ENCODE results near the gene STAC3. TPM values are rescaled to one million over a fixed set of nuclear protein-coding genes. Genes with fewer than 3 reads are reported as not detected.

The STAC3 gene
- total RNA-seq, 2 experiments from 2014 or later, result 0.93 to 1.5 TPM

DNA sequence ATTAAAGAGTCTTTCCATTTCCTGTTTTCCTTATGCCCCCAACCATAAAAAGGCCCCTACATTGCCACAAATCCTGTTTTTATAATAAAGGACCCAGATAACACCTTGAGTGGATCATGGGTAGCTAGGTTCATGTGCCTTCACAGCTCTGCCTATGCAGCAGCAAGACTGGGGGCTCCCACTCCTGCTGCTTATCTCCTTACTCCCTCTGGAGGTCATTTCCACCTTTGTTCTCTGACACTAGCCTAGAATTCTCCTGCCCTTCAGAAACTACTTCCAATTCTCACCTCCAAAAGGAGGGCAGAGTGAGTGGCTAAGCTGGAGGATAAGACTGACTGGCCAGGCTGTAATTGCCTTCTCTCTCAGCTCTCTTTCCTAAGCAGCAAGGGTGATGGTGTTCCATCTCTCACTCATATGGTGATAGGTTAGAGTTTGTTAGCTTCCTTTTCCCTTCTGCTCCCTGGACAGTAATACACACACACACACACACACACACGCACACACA lies 20.0 kb upstream of the STAC3 start:
- CTCF ChIA-PET, result interaction anchor here (0.6 to 2.0 kb wide), 6 partner anchors 57 to 275 kb away, joined by 3 to 8 read pairs (median 4); partner anchors contain the start of gene GLI1
- intact Hi-C loops (cut with micrococcal nuclease), result no loop called here
- no peak for DNase-seq
- no peaks in the 10 kb centered on the region for H3K9me3 Mint-ChIP-seq
- H3K4me1 Mint-ChIP-seq (ENCODE audit: low read depth), result peaks cover 9% of the 10 kb centered on the region
- H3K27me3 Mint-ChIP-seq (ENCODE audit: low read depth), result no peaks in the 10 kb centered on the region
- peaks cover 20% of the 10 kb centered on the region for H3K36me3 Mint-ChIP-seq (ENCODE audit: low read depth)
- H3K27ac Mint-ChIP-seq, result no peak overlapping the region
- H3K4me3 Mint-ChIP-seq, result no peak overlapping the region

- intact Hi-C loops (cut with micrococcal nuclease), result no loop called here
These were observed 17.3 kb upstream of the STAC3 start for GRCh38 chr12:57268264-57268663.

GRCh38 chr12:57266681-57267080 lies 15.7 kb upstream of the STAC3 start:
- CTCF ChIA-PET, result interaction anchor here (0.9 to 9.2 kb wide), 6 partner anchors 10 to 186 kb away, joined by 4 to 135 read pairs (median 10); partner anchors contain the start of gene INHBE
- H3K9me3 Mint-ChIP-seq, result no peaks in the 10 kb centered on the region

More at GRCh38 chr12:57268264-57268663, 17.3 kb upstream of the STAC3 start:
- Mint-ChIP-seq H3K9me3 (no peaks in the 10 kb centered on the region), H3K27me3 (ENCODE audit: low read depth) (no peaks in the 10 kb centered on the region), H3K27ac (peak overlapping the region; percentile 80), H3K4me3 (no peak overlapping the region), H3K4me1 (ENCODE audit: low read depth) (peaks cover 7% of the 10 kb centered on the region), H3K36me3 (ENCODE audit: low read depth) (peaks cover 23% of the 10 kb centered on the region)
- DNase-seq, result peak; percentile 51
- CTCF ChIA-PET, result interaction anchor here (9.2 kb wide), 1 partner anchor 185 kb away, joined by 135 read pairs; the partner anchor contains the start of gene INHBE

DNA sequence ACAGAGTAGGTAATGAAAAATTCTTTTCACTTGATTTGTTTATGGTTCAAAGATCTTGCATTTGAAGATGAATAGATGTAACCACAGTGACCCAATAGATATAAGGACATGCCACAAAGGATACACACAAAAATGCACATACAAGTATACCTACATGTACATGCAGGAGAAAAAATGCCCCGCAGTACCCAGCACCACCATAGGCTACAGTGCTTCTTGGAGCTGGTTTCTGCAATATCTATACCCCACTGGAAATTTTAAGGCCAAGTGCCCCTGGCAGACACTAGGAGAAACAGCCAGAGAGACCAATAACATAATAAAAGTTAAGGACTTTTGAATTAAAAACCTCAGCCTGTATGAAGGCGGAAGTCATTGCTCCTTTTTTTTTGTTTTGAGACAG lies 12.1 kb upstream of the STAC3 start:
- H3K4me1 Mint-ChIP-seq (ENCODE audit: low read depth), result peaks cover 3% of the 10 kb centered on the region
- no peak overlapping the region for H3K27ac Mint-ChIP-seq
- CTCF ChIA-PET, result interaction anchor here (0.6 to 9.2 kb wide), 8 partner anchors 14 to 632 kb away, joined by 3 to 135 read pairs (median 6); partner anchors contain the start of genes GLI1 and INHBE
- intact Hi-C loops (cut with micrococcal nuclease), result loop anchor here (1.0 kb wide), 2 partner anchors 190 to 199 kb away; no protein-coding TSS in a partner anchor
- DNase-seq, result no peak
- peaks cover 17% of the 10 kb centered on the region for H3K36me3 Mint-ChIP-seq (ENCODE audit: low read depth)
- no peaks in the 10 kb centered on the region for H3K9me3 Mint-ChIP-seq
- no peaks in the 10 kb centered on the region for H3K27me3 Mint-ChIP-seq (ENCODE audit: low read depth)
- H3K4me3 Mint-ChIP-seq, result no peak overlapping the region

More at GRCh38 chr12:57266681-57267080, 15.7 kb upstream of the STAC3 start:
- intact Hi-C loops (cut with micrococcal nuclease), result no loop called here
- DNase-seq, result no peak
- no peak overlapping the region for H3K27ac Mint-ChIP-seq
- H3K36me3 Mint-ChIP-seq (ENCODE audit: low read depth), result peaks cover 25% of the 10 kb centered on the region
- H3K4me1 Mint-ChIP-seq (ENCODE audit: low read depth), result peaks cover 7% of the 10 kb centered on the region
- H3K27me3 Mint-ChIP-seq (ENCODE audit: low read depth), result no peaks in the 10 kb centered on the region
- H3K4me3 Mint-ChIP-seq, result no peak overlapping the region

DNA sequence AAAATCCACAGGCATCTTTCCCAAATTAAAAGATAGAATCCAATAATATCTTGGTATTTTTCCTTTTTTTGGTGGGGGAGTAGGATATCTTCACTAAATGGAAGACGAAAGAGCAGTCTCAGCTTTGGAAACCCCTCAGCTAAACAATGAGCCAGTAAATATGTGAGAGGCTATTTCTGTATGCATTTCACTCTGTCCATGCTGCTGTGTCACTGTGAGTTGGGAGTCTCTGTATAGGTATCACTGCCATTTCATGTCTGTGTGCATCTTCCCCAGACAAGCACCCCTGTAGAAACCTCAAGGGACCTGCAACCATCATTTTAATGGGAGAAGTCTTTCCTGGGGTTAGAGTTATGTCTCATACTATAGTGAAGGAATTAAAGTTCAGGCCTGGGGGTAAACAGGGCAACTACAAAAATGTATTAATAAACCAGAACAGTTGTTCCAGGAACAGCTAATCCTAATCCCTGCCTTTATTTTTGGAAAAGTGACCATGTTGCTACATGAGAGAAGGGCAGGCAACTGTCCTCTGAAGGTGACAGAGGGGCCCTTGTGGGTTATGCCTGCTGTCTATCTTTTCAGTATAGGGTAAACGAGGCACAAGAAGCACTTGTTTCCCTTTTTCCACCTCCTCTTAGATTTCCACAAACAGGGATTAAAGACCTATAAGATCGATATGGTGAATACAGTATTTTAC lies 11.3 kb upstream of the STAC3 start:
- no peaks in the 10 kb centered on the region for H3K9me3 Mint-ChIP-seq
- no peaks in the 10 kb centered on the region for H3K27me3 Mint-ChIP-seq (ENCODE audit: low read depth)
- H3K4me3 Mint-ChIP-seq, result no peak overlapping the region
- peaks cover 18% of the 10 kb centered on the region for H3K36me3 Mint-ChIP-seq (ENCODE audit: low read depth)
- CTCF ChIA-PET, result interaction anchor here (0.6 to 9.2 kb wide), 8 partner anchors 15 to 201 kb away, joined by 3 to 135 read pairs (median 8); partner anchors contain the start of genes GLI1 and INHBE
- DNase-seq, result no peak
- H3K27ac Mint-ChIP-seq, result no peak overlapping the region
- H3K4me1 Mint-ChIP-seq (ENCODE audit: low read depth), result no peaks in the 10 kb centered on the region
- intact Hi-C loops (cut with micrococcal nuclease), result no loop called here

DNA sequence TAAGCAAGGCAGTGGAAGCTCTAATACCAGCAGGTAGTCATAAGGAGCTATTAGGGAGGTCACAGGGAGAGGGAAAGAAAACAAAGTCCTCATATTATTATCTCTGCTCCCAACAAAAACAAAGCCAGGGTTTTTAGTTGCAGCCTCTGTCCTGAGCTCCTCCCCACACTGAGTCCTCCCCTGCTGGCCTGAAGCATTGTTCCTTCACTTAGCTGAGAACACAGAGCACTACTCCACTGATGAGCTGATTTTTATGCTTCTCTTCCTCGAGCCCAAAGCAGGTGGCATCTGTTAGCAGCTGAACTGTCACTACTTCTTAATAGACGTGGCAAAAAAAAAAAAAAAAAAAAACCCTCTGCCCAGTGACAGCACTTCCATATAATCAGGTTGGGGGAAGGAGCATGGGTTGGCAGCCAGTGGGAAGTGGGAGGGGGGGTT lies 10.5 kb upstream of the STAC3 start:
- H3K27ac Mint-ChIP-seq, result no peak overlapping the region
- CTCF ChIA-PET, result interaction anchor here (0.6 to 9.2 kb wide), 9 partner anchors 9 to 197 kb away, joined by 3 to 135 read pairs (median 9); partner anchors contain the start of genes GLI1 and INHBE
- no peak overlapping the region for H3K4me3 Mint-ChIP-seq
- DNase-seq, result no peak
- H3K4me1 Mint-ChIP-seq (ENCODE audit: low read depth), result no peaks in the 10 kb centered on the region
- H3K27me3 Mint-ChIP-seq (ENCODE audit: low read depth), result no peaks in the 10 kb centered on the region
- peaks cover 18% of the 10 kb centered on the region for H3K36me3 Mint-ChIP-seq (ENCODE audit: low read depth)
- intact Hi-C loops (cut with micrococcal nuclease), result no loop called here
- H3K9me3 Mint-ChIP-seq, result no peaks in the 10 kb centered on the region

GRCh38 chr12:57260366-57260765 lies 9.4 kb upstream of the STAC3 start:
- H3K4me1 Mint-ChIP-seq (ENCODE audit: low read depth), result no peaks in the 10 kb centered on the region
- H3K27me3 Mint-ChIP-seq (ENCODE audit: low read depth), result no peaks in the 10 kb centered on the region
- no peak for DNase-seq
- no peak overlapping the region for H3K27ac Mint-ChIP-seq
- H3K9me3 Mint-ChIP-seq, result no peaks in the 10 kb centered on the region
- peaks cover 22% of the 10 kb centered on the region for H3K36me3 Mint-ChIP-seq (ENCODE audit: low read depth)
- CTCF ChIA-PET, result interaction anchor here (0.6 to 9.2 kb wide), 7 partner anchors 12 to 202 kb away, joined by 3 to 135 read pairs (median 4); partner anchors contain the start of genes GLI1 and INHBE
- no peak overlapping the region for H3K4me3 Mint-ChIP-seq
- intact Hi-C loops (cut with micrococcal nuclease), result no loop called here

GRCh38 chr12:57258977-57259970 lies 8.3 kb upstream of the STAC3 start:
- CTCF ChIA-PET, result interaction anchor here (0.9 to 9.2 kb wide), 5 partner anchors 16 to 203 kb away, joined by 3 to 135 read pairs (median 10); partner anchors contain the start of genes GLI1 and INHBE
- no peaks in the 10 kb centered on the region for H3K4me1 Mint-ChIP-seq (ENCODE audit: low read depth)
- H3K36me3 Mint-ChIP-seq (ENCODE audit: low read depth), result peaks cover 21% of the 10 kb centered on the region
- DNase-seq, result no peak
- H3K27ac Mint-ChIP-seq, result no peak overlapping the region
- no peak overlapping the region for H3K4me3 Mint-ChIP-seq
- no peaks in the 10 kb centered on the region for H3K9me3 Mint-ChIP-seq
- no peaks in the 10 kb centered on the region for H3K27me3 Mint-ChIP-seq (ENCODE audit: low read depth)
- intact Hi-C loops (cut with micrococcal nuclease), result no loop called here

DNA sequence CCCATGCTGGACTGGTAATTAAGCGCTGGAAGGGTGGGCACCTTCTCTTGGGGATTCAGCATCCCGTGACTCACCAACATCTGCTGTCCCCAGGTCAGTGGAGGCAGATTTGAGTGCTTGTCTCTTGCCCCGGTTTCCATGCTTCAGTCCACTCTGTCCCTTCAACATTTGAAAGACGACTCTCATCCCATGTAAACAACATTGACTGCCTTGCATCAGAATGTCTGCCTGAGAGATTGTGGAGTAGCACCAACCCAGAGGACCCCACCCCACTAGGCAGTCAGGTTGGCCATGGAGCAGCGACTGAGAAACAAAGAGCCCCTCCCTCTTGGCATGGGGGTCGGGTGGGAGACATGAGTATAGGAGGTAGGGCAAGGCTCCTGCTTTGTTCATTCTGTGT lies 4.9 kb upstream of the STAC3 start:
- no peak for DNase-seq
- H3K36me3 Mint-ChIP-seq (ENCODE audit: low read depth), result peaks cover 17% of the 10 kb centered on the region
- CTCF ChIA-PET, result interaction anchor here (0.7 to 2.2 kb wide), 4 partner anchors 13 to 202 kb away, joined by 3 to 10 read pairs (median 4); no protein-coding TSS in a partner anchor
- H3K27me3 Mint-ChIP-seq (ENCODE audit: low read depth), result no peaks in the 10 kb centered on the region
- H3K9me3 Mint-ChIP-seq, result no peaks in the 10 kb centered on the region
- no peak overlapping the region for H3K27ac Mint-ChIP-seq
- intact Hi-C loops (cut with micrococcal nuclease), result no loop called here
- H3K4me1 Mint-ChIP-seq (ENCODE audit: low read depth), result no peaks in the 10 kb centered on the region
- no peak overlapping the region for H3K4me3 Mint-ChIP-seq

- DNase-seq, result no peak
- no peak overlapping the region for H3K27ac Mint-ChIP-seq
- intact Hi-C loops (cut with micrococcal nuclease), result no loop called here
- H3K9me3 Mint-ChIP-seq, result no peaks in the 10 kb centered on the region
- CTCF ChIA-PET, result interaction anchor here (0.9 to 2.1 kb wide), 4 partner anchors 11 to 201 kb away, joined by 3 to 6 read pairs (median 4); no protein-coding TSS in a partner anchor
- H3K36me3 Mint-ChIP-seq (ENCODE audit: low read depth), result peaks cover 13% of the 10 kb centered on the region
- no peaks in the 10 kb centered on the region for H3K27me3 Mint-ChIP-seq (ENCODE audit: low read depth)
- no peaks in the 10 kb centered on the region for H3K4me1 Mint-ChIP-seq (ENCODE audit: low read depth)
- no peak overlapping the region for H3K4me3 Mint-ChIP-seq
These were observed 3.7 kb upstream of the STAC3 start for GRCh38 chr12:57254506-57255280.

DNA sequence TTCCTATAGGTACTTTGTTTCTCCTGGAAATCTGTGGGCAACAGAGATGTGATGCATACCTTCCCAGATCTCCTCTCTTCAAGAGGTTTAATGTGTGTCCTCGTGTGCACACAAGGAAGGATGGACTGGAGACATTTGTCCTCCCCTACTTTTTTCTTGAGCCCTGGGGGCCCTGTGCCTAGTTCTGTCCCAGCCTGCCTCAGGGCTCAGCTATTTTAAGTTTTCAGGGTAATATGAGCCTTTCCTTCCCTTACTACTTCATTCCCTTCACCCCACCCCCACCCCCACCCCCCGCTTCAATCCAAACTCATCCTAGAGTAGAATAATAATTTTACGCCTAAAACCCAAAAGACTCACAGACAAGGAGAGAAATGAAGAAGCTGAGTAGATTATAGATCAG lies 446 bp downstream of the STAC3 start:
- Mint-ChIP-seq H3K9me3 (no peaks in the 10 kb centered on the region), H3K4me3 (no peak overlapping the region), H3K27ac (no peak overlapping the region), H3K4me1 (ENCODE audit: low read depth) (no peaks in the 10 kb centered on the region), H3K27me3 (ENCODE audit: low read depth) (no peaks in the 10 kb centered on the region), H3K36me3 (ENCODE audit: low read depth) (peaks cover 1% of the 10 kb centered on the region)
- CTCF ChIA-PET, result interaction anchor here (0.6 to 3.5 kb wide), 4 partner anchors 9 to 114 kb away, joined by 3 to 24 read pairs (median 4); no protein-coding TSS in a partner anchor
- no peak for DNase-seq
- intact Hi-C loops (cut with micrococcal nuclease), result no loop called here
